SK-N-SH (cell line): ENCODE results near the gene SPAG9. TPM values are rescaled to one million over a fixed set of nuclear protein-coding genes. Genes with fewer than 3 reads are reported as not detected.

Experiments used
- CTCF ChIA-PET: fragments of 300-600, 350-600 bp; formaldehyde crosslinking; extraction: SDS; loops from one replicate; lab custom pipeline; 2021; lab: Yijun Ruan, JAX
- POLR2A ChIA-PET: fragments of 350-600 bp; sonication (Branson Sonifier 250); formaldehyde crosslinking; extraction: SDS; loops from one replicate; lab custom pipeline; 2020; ENCODE audit warnings: antibody characterized with exemption, inconsistent platforms; lab: Yijun Ruan, JAX
- DNase-seq: peaks from one replicate; pipeline ENCODE4 v3.0.0; 2012
- H2AFZ ChIP-seq: fragments of 200-600 bp; sonication (generic); 2 replicates; pipeline ENCODE4 v1.8.1; 2016; ENCODE audit warnings: antibody characterized with exemption, mild to moderate bottlenecking, low read depth
- H3F3A ChIP-seq: fragments of 200-600 bp; sonication (generic); replicated peaks from 2 replicates; pipeline ENCODE3; 2016; ENCODE audit warnings: antibody characterized with exemption, mild to moderate bottlenecking; ENCODE audit not compliant: insufficient read depth
- H3K27ac ChIP-seq, 2 experiments: fragments of 200-500 bp in 1 of 2; fragments of 200-600 bp in 1 of 2; sonication (Bioruptor generic) in 1 of 2; sonication (generic), shearing (Covaris generic) in 1 of 2; 2 replicates each; pipeline versions ENCODE4 v1.5.1 to v1.6.1; 2014 to 2016; ENCODE audit warnings: low read depth in 2 of 2, inconsistent platforms in 1 of 2, low read length in 1 of 2, mild to moderate bottlenecking in 1 of 2, mixed read lengths in 1 of 2
- H3K27me3 ChIP-seq: fragments of 200-600 bp; sonication (generic), shearing (Covaris generic); 2 replicates; pipeline ENCODE4 v1.6.1; 2016; ENCODE audit warnings: mixed run types; ENCODE audit not compliant: insufficient read depth
- H3K36me3 ChIP-seq, 2 experiments: fragments of 200-500 bp in 1 of 2; fragments of 200-600 bp in 1 of 2; sonication (Bioruptor generic) in 1 of 2; sonication (generic) in 1 of 2; replicated peaks in 1 of 2; 2 replicates each; pipeline versions ENCODE3 to v1.5.1; 2014 to 2016; ENCODE audit warnings: low read length in 1 of 2, mild to moderate bottlenecking in 1 of 2; ENCODE audit not compliant: insufficient read depth in 2 of 2, control insufficient read depth in 1 of 2
- H3K4me1 ChIP-seq, 2 experiments: fragments of 200-500 bp in 1 of 2; fragments of 200-600 bp in 1 of 2; sonication (Bioruptor generic) in 1 of 2; sonication (generic), shearing (Covaris generic) in 1 of 2; 2 replicates each; pipeline versions ENCODE4 v1.5.1 to v1.6.1; 2014 to 2016; ENCODE audit warnings: low read depth in 1 of 2, low read length in 1 of 2, mixed run types in 1 of 2; ENCODE audit not compliant: insufficient read depth in 2 of 2, control insufficient read depth in 1 of 2
- H3K4me2 ChIP-seq: fragments of 200-600 bp; sonication (generic), shearing (Covaris generic); 2 replicates; pipeline ENCODE4 v1.6.1; 2017; ENCODE audit warnings: mixed run types
- H3K4me3 ChIP-seq, 2 experiments: fragments of 200-500 bp in 1 of 2; fragments of 200-600 bp in 1 of 2; sonication (Bioruptor generic) in 1 of 2; sonication (generic), shearing (Covaris generic) in 1 of 2; 2 replicates each; pipeline versions ENCODE4 v1.5.1 to v1.8.1; 2014 to 2016; ENCODE audit warnings: low read depth in 2 of 2, inconsistent platforms in 1 of 2, low read length in 1 of 2, mild to moderate bottlenecking in 1 of 2, mixed read lengths in 1 of 2, moderate library complexity in 1 of 2
- H3K79me2 ChIP-seq: fragments of 200-600 bp; sonication (generic); 2 replicates; pipeline ENCODE4 v1.8.1; 2017; ENCODE audit warnings: mild to moderate bottlenecking; ENCODE audit not compliant: insufficient read depth
- H3K9ac ChIP-seq: fragments of 200-600 bp; sonication (generic); 2 replicates; pipeline ENCODE4 v1.6.1; 2017; ENCODE audit warnings: mixed run types
- H3K9me2 ChIP-seq: fragments of 200-600 bp; sonication (generic); 2 replicates; pipeline ENCODE4 v1.6.1; 2017; ENCODE audit warnings: mixed run types
- H3K9me3 ChIP-seq: fragments of 200-600 bp; sonication (generic); 2 replicates; pipeline ENCODE4 v1.6.1; 2017; ENCODE audit warnings: mixed run types, mild to moderate bottlenecking, moderate library complexity
- H4K20me1 ChIP-seq: fragments of 200-600 bp; sonication (generic); 2 replicates; pipeline ENCODE4 v1.6.1; 2017; ENCODE audit warnings: mild to moderate bottlenecking, mixed run types; ENCODE audit not compliant: insufficient read depth
- CHD2 ChIP-seq: fragments of 150-350 bp; IDR thresholded peaks from 2 replicates; pipeline ENCODE4 v1.6.1; 2018; ENCODE audit warnings: low read length; ENCODE audit not compliant: partially characterized antibody
- FOSL2 ChIP-seq: IDR thresholded peaks from 2 replicates; pipeline ENCODE4 v1.4.0; 2012; ENCODE audit warnings: low read depth, mild to moderate bottlenecking, moderate library complexity, borderline replicate concordance
- FOXM1 ChIP-seq: IDR thresholded peaks from 2 replicates; pipeline ENCODE4 v1.4.0; 2012; ENCODE audit warnings: low read depth, mild to moderate bottlenecking
- GATA2 ChIP-seq: sonication (generic); formaldehyde crosslinking; IDR thresholded peaks from 2 replicates; pipeline ENCODE4 v1.5.0; 2020; ENCODE audit warnings: mild to moderate bottlenecking, missing genetic modification reagents
- MEF2A ChIP-seq: IDR thresholded peaks from 2 replicates; pipeline ENCODE4 v1.4.0; 2012; ENCODE audit warnings: low read depth, borderline replicate concordance
- NFIC ChIP-seq: IDR thresholded peaks from 2 replicates; pipeline ENCODE4 v1.4.0; 2012; ENCODE audit warnings: borderline replicate concordance
- NRF1 ChIP-seq: IDR thresholded peaks from 2 replicates; pipeline ENCODE4 v1.6.1; 2012; ENCODE audit warnings: low read depth, mild to moderate bottlenecking, low read length
- POLR2AphosphoS5 ChIP-seq: IDR thresholded peaks from 2 replicates; pipeline ENCODE4 v1.6.1; 2012; ENCODE audit warnings: low read depth, low read length
- RAD21 ChIP-seq: IDR thresholded peaks from 2 replicates; pipeline ENCODE4 v1.6.1; 2012; ENCODE audit warnings: mild to moderate bottlenecking, low read length
- RXRA ChIP-seq: IDR thresholded peaks from 2 replicates; pipeline ENCODE4 v1.4.0; 2012; ENCODE audit warnings: low read depth, mild to moderate bottlenecking, borderline replicate concordance
- TCF12 ChIP-seq: IDR thresholded peaks from 2 replicates; pipeline ENCODE4 v1.4.0; 2012
- TEAD4 ChIP-seq: IDR thresholded peaks from 2 replicates; pipeline ENCODE4 v1.4.0; 2012; ENCODE audit warnings: mild to moderate bottlenecking, borderline replicate concordance; ENCODE audit not compliant: insufficient read depth
- WGBS: methylation state at CpG from one replicate; pipeline ENCODE4 v1.1.6; 2017; ENCODE audit warnings: low lambda C conversion rate; 5-methylcytosine and 5-hydroxymethylcytosine counted together
- polyA plus RNA-seq, 3 experiments: library from polyadenylated mRNA; depleted of rRNA; stranded (reverse); fragments of >200 nt; gene quantifications; 2 replicates each; pipeline ENCODE4 v1.2.3, GENCODE V29; 2012
- TF ChIP-seq, protein P1 (sequence below): IDR thresholded peaks from 2 replicates; pipeline ENCODE4; 2012
- TF ChIP-seq, protein P2 (sequence below): fragments of 150-350 bp; IDR thresholded peaks from 2 replicates; pipeline ENCODE4 v1.6.1; 2017; ENCODE audit warnings: antibody characterized with exemption, low read length, low read depth, borderline replicate concordance
- TF ChIP-seq, protein P3 (sequence below): fragments of 200-600 bp; sonication (generic); IDR thresholded peaks from 2 replicates; pipeline ENCODE4 v1.6.1; 2017; ENCODE audit warnings: antibody characterized with exemption, mild to moderate bottlenecking, moderate library complexity
- TF ChIP-seq, protein P4 (sequence below): IDR thresholded peaks from 2 replicates; pipeline ENCODE4 v1.4.0; 2012; ENCODE audit warnings: low read depth, borderline replicate concordance
- TF ChIP-seq, protein P5 (sequence below): IDR thresholded peaks from 2 replicates; pipeline ENCODE4 v1.4.0; 2012; ENCODE audit warnings: low read depth, borderline replicate concordance

The SPAG9 gene
- polyA plus RNA-seq, 1 of the 3 experiments (the other 2 are of a cell fraction), result 32.1 TPM

DNA sequence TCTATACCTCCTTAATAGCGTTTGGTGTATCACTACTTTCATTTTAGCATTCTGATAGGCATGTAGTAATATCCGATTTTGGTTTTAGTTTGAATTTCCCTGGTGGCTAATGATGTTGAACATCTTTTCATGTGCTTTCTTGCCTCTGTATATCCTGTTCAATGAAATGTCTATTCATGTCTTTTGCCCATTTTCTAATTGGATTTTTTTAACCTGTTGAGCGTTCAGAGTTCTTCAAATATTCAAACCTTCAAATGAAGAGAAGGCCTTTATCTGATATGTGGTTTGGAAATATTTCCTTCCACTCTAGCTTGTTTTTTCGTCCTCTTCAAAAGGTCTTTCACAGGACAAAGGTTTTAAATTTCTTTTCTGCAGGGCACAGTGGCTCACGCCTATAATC, 30.3 kb upstream of the SPAG9 start:
- Histone ChIP-seq H3K27ac (no peak overlapping the region), H3K27me3 (no peaks in the 10 kb centered on the region), H3K9ac (no peak overlapping the region), H3K4me1 (peaks cover 9 to 11% of the 10 kb centered on the region in 2 experiments; a peak in 3 of 4 replicates), H3K4me2 (no peak overlapping the region), H3K36me3 (peaks cover 6 to 7% of the 10 kb centered on the region in 2 experiments), H4K20me1 (no peaks in the 10 kb centered on the region), H2AFZ (no peak overlapping the region), H3K9me2 (no peaks in the 10 kb centered on the region), H3F3A (peaks cover 5% of the 10 kb centered on the region), H3K79me2 (peaks cover 25% of the 10 kb centered on the region), H3K9me3 (no peaks in the 10 kb centered on the region), H3K4me3 (no peak overlapping the region)
- 93% methylated on average over 5 of the region's 5 CpGs for WGBS
- ChIA-PET CTCF (interaction anchor here (4.9 kb wide), 1 partner anchor 151 kb away, joined by 115 read pairs; no protein-coding TSS in a partner anchor), POLR2A (no interaction called here)
- TF ChIP-seq RAD21 (no peak), FOXM1 (no peak), NFIC (no peak), MEF2A (no peak), TEAD4 (no peak), NRF1 (no peak), GATA2 (no peak)
- TF ChIP-seq, protein P1, sequence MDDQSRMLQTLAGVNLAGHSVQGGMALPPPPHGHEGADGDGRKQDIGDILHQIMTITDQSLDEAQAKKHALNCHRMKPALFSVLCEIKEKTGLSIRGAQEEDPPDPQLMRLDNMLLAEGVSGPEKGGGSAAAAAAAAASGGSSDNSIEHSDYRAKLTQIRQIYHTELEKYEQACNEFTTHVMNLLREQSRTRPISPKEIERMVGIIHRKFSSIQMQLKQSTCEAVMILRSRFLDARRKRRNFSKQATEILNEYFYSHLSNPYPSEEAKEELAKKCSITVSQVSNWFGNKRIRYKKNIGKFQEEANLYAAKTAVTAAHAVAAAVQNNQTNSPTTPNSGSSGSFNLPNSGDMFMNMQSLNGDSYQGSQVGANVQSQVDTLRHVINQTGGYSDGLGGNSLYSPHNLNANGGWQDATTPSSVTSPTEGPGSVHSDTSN, result no peak
- TF ChIP-seq, protein P2, sequence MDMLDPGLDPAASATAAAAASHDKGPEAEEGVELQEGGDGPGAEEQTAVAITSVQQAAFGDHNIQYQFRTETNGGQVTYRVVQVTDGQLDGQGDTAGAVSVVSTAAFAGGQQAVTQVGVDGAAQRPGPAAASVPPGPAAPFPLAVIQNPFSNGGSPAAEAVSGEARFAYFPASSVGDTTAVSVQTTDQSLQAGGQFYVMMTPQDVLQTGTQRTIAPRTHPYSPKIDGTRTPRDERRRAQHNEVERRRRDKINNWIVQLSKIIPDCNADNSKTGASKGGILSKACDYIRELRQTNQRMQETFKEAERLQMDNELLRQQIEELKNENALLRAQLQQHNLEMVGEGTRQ, result no peak
- TF ChIP-seq, protein P3, sequence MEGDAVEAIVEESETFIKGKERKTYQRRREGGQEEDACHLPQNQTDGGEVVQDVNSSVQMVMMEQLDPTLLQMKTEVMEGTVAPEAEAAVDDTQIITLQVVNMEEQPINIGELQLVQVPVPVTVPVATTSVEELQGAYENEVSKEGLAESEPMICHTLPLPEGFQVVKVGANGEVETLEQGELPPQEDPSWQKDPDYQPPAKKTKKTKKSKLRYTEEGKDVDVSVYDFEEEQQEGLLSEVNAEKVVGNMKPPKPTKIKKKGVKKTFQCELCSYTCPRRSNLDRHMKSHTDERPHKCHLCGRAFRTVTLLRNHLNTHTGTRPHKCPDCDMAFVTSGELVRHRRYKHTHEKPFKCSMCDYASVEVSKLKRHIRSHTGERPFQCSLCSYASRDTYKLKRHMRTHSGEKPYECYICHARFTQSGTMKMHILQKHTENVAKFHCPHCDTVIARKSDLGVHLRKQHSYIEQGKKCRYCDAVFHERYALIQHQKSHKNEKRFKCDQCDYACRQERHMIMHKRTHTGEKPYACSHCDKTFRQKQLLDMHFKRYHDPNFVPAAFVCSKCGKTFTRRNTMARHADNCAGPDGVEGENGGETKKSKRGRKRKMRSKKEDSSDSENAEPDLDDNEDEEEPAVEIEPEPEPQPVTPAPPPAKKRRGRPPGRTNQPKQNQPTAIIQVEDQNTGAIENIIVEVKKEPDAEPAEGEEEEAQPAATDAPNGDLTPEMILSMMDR, result no peak
- TF ChIP-seq, protein P4, sequence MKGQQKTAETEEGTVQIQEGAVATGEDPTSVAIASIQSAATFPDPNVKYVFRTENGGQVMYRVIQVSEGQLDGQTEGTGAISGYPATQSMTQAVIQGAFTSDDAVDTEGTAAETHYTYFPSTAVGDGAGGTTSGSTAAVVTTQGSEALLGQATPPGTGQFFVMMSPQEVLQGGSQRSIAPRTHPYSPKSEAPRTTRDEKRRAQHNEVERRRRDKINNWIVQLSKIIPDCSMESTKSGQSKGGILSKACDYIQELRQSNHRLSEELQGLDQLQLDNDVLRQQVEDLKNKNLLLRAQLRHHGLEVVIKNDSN, result no peak
- DNase-seq, result no peak

DNA sequence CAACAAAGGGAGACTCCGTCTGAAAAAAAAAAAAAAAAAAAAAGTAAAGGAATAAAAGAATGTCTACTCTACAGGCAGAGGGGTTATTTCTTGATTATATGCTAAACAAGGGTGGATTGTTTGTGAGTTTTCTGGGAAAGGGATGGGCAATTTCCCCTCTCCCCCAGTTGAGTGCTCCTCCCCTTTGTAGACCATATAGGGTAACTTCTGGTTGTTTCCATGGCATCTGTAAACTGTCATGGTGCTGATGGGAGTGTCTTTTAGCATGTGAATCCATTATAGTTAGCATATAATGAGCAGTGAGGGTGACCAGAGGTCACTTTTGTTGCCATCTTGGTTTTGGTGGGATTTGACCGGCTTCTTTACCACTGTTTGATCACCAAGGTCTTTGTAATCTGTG, 28.5 kb upstream of the SPAG9 start:
- no peaks in the 10 kb centered on the region for H3K9me3 ChIP-seq
- no peak overlapping the region for H3K9ac ChIP-seq
- ChIA-PET POLR2A (no interaction called here), CTCF (no interaction called here)
- no peak overlapping the region for H3K27ac ChIP-seq
- no peaks in the 10 kb centered on the region for H3K36me3 ChIP-seq
- no peak for DNase-seq
- WGBS, result 99% methylated on average over 2 of the region's 2 CpGs
- no peak overlapping the region for H3K4me3 ChIP-seq
- no peaks in the 10 kb centered on the region for H4K20me1 ChIP-seq
- H3K4me2 ChIP-seq, result no peak overlapping the region
- peaks cover 0 to 5% of the 10 kb centered on the region in 2 experiments; a peak in 3 of 4 replicates for H3K4me1 ChIP-seq
- H2AFZ ChIP-seq, result no peak overlapping the region
- H3K79me2 ChIP-seq, result peaks cover 7% of the 10 kb centered on the region
- no peaks in the 10 kb centered on the region for H3K27me3 ChIP-seq
- H3K9me2 ChIP-seq, result no peaks in the 10 kb centered on the region
- peaks cover 5% of the 10 kb centered on the region for H3F3A ChIP-seq
- TF ChIP-seq TCF12, result no peak
- TF ChIP-seq, protein P3, result no peak
- no peak for TF ChIP-seq RXRA
- no peak for TF ChIP-seq FOSL2
- no peak for TF ChIP-seq POLR2AphosphoS5
- TF ChIP-seq, protein P5, sequence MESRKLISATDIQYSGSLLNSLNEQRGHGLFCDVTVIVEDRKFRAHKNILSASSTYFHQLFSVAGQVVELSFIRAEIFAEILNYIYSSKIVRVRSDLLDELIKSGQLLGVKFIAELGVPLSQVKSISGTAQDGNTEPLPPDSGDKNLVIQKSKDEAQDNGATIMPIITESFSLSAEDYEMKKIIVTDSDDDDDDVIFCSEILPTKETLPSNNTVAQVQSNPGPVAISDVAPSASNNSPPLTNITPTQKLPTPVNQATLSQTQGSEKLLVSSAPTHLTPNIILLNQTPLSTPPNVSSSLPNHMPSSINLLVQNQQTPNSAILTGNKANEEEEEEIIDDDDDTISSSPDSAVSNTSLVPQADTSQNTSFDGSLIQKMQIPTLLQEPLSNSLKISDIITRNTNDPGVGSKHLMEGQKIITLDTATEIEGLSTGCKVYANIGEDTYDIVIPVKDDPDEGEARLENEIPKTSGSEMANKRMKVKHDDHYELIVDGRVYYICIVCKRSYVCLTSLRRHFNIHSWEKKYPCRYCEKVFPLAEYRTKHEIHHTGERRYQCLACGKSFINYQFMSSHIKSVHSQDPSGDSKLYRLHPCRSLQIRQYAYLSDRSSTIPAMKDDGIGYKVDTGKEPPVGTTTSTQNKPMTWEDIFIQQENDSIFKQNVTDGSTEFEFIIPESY, result no peak
- no peak for TF ChIP-seq CHD2
- TF ChIP-seq, protein P4, result no peak
